H1 (cell line): ENCODE results near the gene PRR35. TPM values are rescaled to one million over a fixed set of nuclear protein-coding genes. Genes with fewer than 3 reads are reported as not detected.

ENCODE experiments used
- CTCF ChIA-PET: fragments of 300-600 bp; sonication (Branson Sonifier 250); formaldehyde crosslinking; loops from one replicate; lab custom pipeline; 2021; ENCODE audit not compliant: partially characterized antibody; lab: Charles Lee
- POLR2A ChIA-PET: fragments of 300-600 bp; sonication (Branson Sonifier 250); formaldehyde crosslinking; loops from one replicate; lab custom pipeline; 2021; ENCODE audit warnings: inconsistent platforms; ENCODE audit not compliant: partially characterized antibody; lab: Charles Lee
- DNase-seq, 2 experiments: peaks; one replicate each; pipeline versions ENCODE4 v3.0.0 to v3.0.0-alpha.2; 2010 to 2022; ENCODE audit warnings: low spot score in 2 of 2, low read depth in 1 of 2, mixed read lengths in 1 of 2
- FAIRE-seq: peaks from 2 replicates; lab custom pipeline; 2011; peaks lifted over from hg19 to GRCh38; lab: Jason Lieb, UNC
- H2AFZ ChIP-seq: 2 replicates; pipeline ENCODE4 v1.8.1; 2012; ENCODE audit warnings: low read length, inconsistent platforms
- H2AK5ac ChIP-seq: 2 replicates; pipeline ENCODE4 v1.6.1; 2013; ENCODE audit warnings: low read depth, low read length
- H2BK120ac ChIP-seq: replicated peaks from 2 replicates; pipeline ENCODE3; 2013; ENCODE audit warnings: low read depth, low read length, inconsistent platforms
- H2BK12ac ChIP-seq: 2 replicates; pipeline ENCODE4 v1.6.1; 2013; ENCODE audit warnings: low read depth, low read length
- H2BK15ac ChIP-seq: 2 replicates; pipeline ENCODE4 v1.6.1; 2013; ENCODE audit warnings: low read length
- H2BK20ac ChIP-seq: 2 replicates; pipeline ENCODE4 v1.6.1; 2013; ENCODE audit warnings: low read length
- H2BK5ac ChIP-seq: 2 replicates; pipeline ENCODE4 v1.6.1; 2013; ENCODE audit warnings: low read depth, low read length
- H3K14ac ChIP-seq: 2 replicates; pipeline ENCODE4 v1.6.1; 2013; ENCODE audit warnings: inconsistent platforms; ENCODE audit not compliant: insufficient read length
- H3K18ac ChIP-seq: 2 replicates; pipeline ENCODE4 v1.6.1; 2013; ENCODE audit warnings: low read length; ENCODE audit errors: extremely low read depth
- H3K23ac ChIP-seq: 2 replicates; pipeline ENCODE4 v1.6.1; 2013; ENCODE audit warnings: inconsistent platforms; ENCODE audit not compliant: insufficient read length
- H3K23me2 ChIP-seq: 2 replicates; pipeline ENCODE4 v1.6.1; 2013; ENCODE audit warnings: low read depth, low read length
- H3K27ac ChIP-seq: 2 replicates; pipeline ENCODE4 v1.6.1; 2011; ENCODE audit warnings: low read depth, low read length, inconsistent platforms
- H3K27me3 ChIP-seq, 4 experiments: replicated peaks in 1 of 4; 1 replicate in 1 of 4; 2 replicates in 3 of 4; pipeline versions ENCODE4 v1.6.1 to v1.8.1; 2011 to 2013; ENCODE audit warnings: low read length in 3 of 4, mild to moderate bottlenecking in 3 of 4, inconsistent platforms in 2 of 4, mixed read lengths in 2 of 4, moderate library complexity in 1 of 4; ENCODE audit not compliant: control insufficient read depth in 3 of 4, insufficient read depth in 3 of 4; ENCODE audit errors: extremely low read depth in 1 of 4
- H3K36me3 ChIP-seq, 4 experiments: 2 replicates each; pipeline versions ENCODE4 v1.6.1 to v1.8.1; 2011 to 2013; ENCODE audit warnings: mild to moderate bottlenecking in 4 of 4, low read length in 3 of 4, moderate library complexity in 2 of 4, control low read depth in 1 of 4, inconsistent platforms in 1 of 4; ENCODE audit not compliant: insufficient read depth in 4 of 4, control insufficient read depth in 2 of 4
- H3K4ac ChIP-seq: replicated peaks from 2 replicates; pipeline ENCODE3; 2013; ENCODE audit warnings: low read length, low read depth, mixed read lengths, inconsistent platforms; ENCODE audit not compliant: insufficient read length
- H3K4me1 ChIP-seq, 4 experiments: replicated peaks in 1 of 4; 1 replicate in 1 of 4; 2 replicates in 3 of 4; pipeline versions ENCODE4 v1.6.1 to v1.8.1; 2011 to 2013; ENCODE audit warnings: low read length in 3 of 4, inconsistent platforms in 2 of 4, mixed read lengths in 1 of 4; ENCODE audit not compliant: insufficient read depth in 4 of 4, control insufficient read depth in 3 of 4
- H3K4me2 ChIP-seq, 2 experiments: 2 replicates each; pipeline versions ENCODE4 v1.6.1 to v1.8.1; 2011 to 2013; ENCODE audit warnings: low read depth in 2 of 2, low read length in 2 of 2, control low read depth in 1 of 2, inconsistent platforms in 1 of 2, mild to moderate bottlenecking in 1 of 2; ENCODE audit not compliant: insufficient read depth in 1 of 2
- H3K4me3 ChIP-seq, 4 experiments: fragments of 200-600, 300-600 bp in 1 of 4; sonication (generic), shearing (Covaris generic), sonication (Bioruptor Twin) in 1 of 4; 2 replicates each; pipeline versions ENCODE4 v1.5.1 to v1.8.1; 2011 to 2016; ENCODE audit warnings: low read length in 4 of 4, low read depth in 3 of 4, control low read depth in 2 of 4, inconsistent platforms in 2 of 4, mild to moderate bottlenecking in 2 of 4, mixed read lengths in 1 of 4, moderate library complexity in 1 of 4; ENCODE audit not compliant: insufficient read depth in 2 of 4; ENCODE audit errors: extremely low read depth in 1 of 4
- H3K56ac ChIP-seq: replicated peaks from 2 replicates; pipeline ENCODE3; 2013; ENCODE audit warnings: low read depth, mild to moderate bottlenecking, mixed read lengths, low read length, inconsistent platforms; ENCODE audit not compliant: insufficient read length
- H3K79me1 ChIP-seq: 2 replicates; pipeline ENCODE4 v1.6.1; 2013; ENCODE audit warnings: low read depth, low read length, control low read depth
- H3K79me2 ChIP-seq, 2 experiments: 2 replicates each; pipeline versions ENCODE4 v1.6.1 to v1.8.1; 2012 to 2013; ENCODE audit warnings: low read length in 2 of 2, mild to moderate bottlenecking in 2 of 2, inconsistent platforms in 1 of 2; ENCODE audit not compliant: insufficient read depth in 2 of 2, control insufficient read depth in 1 of 2
- H3K9ac ChIP-seq, 4 experiments: replicated peaks in 1 of 4; 1 replicate in 1 of 4; 2 replicates in 3 of 4; pipeline versions ENCODE4 v1.6.1 to v1.8.1; 2011 to 2013; ENCODE audit warnings: low read depth in 3 of 4, low read length in 3 of 4, control low read depth in 2 of 4, mild to moderate bottlenecking in 2 of 4, moderate library complexity in 2 of 4, inconsistent platforms in 1 of 4; ENCODE audit errors: extremely low read depth in 1 of 4
- H3K9me3 ChIP-seq, 2 experiments: 2 replicates each; pipeline versions ENCODE4 v1.6.1 to v1.8.1; 2012 to 2013; ENCODE audit warnings: mild to moderate bottlenecking in 2 of 2, moderate library complexity in 2 of 2, control low read depth in 1 of 2, inconsistent platforms in 1 of 2, low read depth in 1 of 2, low read length in 1 of 2, mixed read lengths in 1 of 2; ENCODE audit not compliant: insufficient read depth in 2 of 2
- H4K20me1 ChIP-seq, 2 experiments: replicated peaks in 1 of 2; 2 replicates each; pipeline versions ENCODE3 to v1.8.1; 2011 to 2013; ENCODE audit warnings: inconsistent platforms in 2 of 2, low read length in 2 of 2, mild to moderate bottlenecking in 1 of 2; ENCODE audit not compliant: insufficient read depth in 2 of 2, control insufficient read depth in 1 of 2
- H4K5ac ChIP-seq: 2 replicates; pipeline ENCODE4 v1.6.1; 2013; ENCODE audit warnings: low read length, low read depth, mixed read lengths, inconsistent platforms; ENCODE audit not compliant: insufficient read length
- H4K8ac ChIP-seq: 2 replicates; pipeline ENCODE4 v1.8.0; 2013; ENCODE audit warnings: mild to moderate bottlenecking, moderate library complexity, low read length, inconsistent platforms; ENCODE audit not compliant: insufficient read depth; ENCODE audit errors: extremely low read depth
- H4K91ac ChIP-seq: replicated peaks from 2 replicates; pipeline ENCODE3; 2013; ENCODE audit warnings: low read length, mixed read lengths, inconsistent platforms; ENCODE audit not compliant: insufficient read length
- GABPA ChIP-seq: IDR thresholded peaks from 2 replicates; pipeline ENCODE4 v1.6.1; 2011; ENCODE audit warnings: mild to moderate bottlenecking, low read length, moderate library complexity, borderline replicate concordance; ENCODE audit not compliant: insufficient read depth
- GTF2F1 ChIP-seq: IDR thresholded peaks from 2 replicates; pipeline ENCODE4 v1.6.1; 2012; ENCODE audit warnings: low read depth, low read length, improper control_type of control experiment, borderline replicate concordance
- NRF1 ChIP-seq: IDR thresholded peaks from 2 replicates; pipeline ENCODE4 v1.6.1; 2011; ENCODE audit warnings: mild to moderate bottlenecking, low read depth, low read length, improper control_type of control experiment
- SIRT6 ChIP-seq: IDR thresholded peaks from one replicate; pipeline ENCODE4 v1.7.1; 2012; ENCODE audit warnings: low read length, inconsistent platforms
- TAF1 ChIP-seq: IDR thresholded peaks from 2 replicates; pipeline ENCODE4 v1.6.1; 2011; ENCODE audit warnings: mild to moderate bottlenecking, low read depth, low read length
- YY1 ChIP-seq: IDR thresholded peaks from 2 replicates; pipeline ENCODE4 v1.6.1; 2011; ENCODE audit warnings: low read depth, mild to moderate bottlenecking, low read length
- WGBS, 2 experiments: shearing (Covaris generic) in 1 of 2; methylation state at CpG; one replicate each; pipeline versions ENCODE4 v1.1.6 to v1.1.7; 2013 to 2015; ENCODE audit warnings: low lambda C conversion rate in 2 of 2, mixed read lengths in 2 of 2, inconsistent platforms in 1 of 2, low coverage in 1 of 2, missing lambda C conversion rate in 1 of 2; ENCODE audit not compliant: insufficient replicate concordance in 2 of 2, insufficient coverage in 1 of 2, insufficient read length in 1 of 2; ENCODE audit errors: extremely low coverage in 1 of 2, missing lambda C conversion rate in 1 of 2; 5-methylcytosine and 5-hydroxymethylcytosine counted together
- polyA plus RNA-seq, 7 experiments: library from polyadenylated mRNA; depleted of rRNA in 3 of 7; stranded (reverse) in 5 of 7; unstranded in 2 of 7; fragments of >200 nt in 5 of 7; fragments of 200-250 nt in 2 of 7; gene quantifications; 1 replicate in 5 of 7; 2 replicates in 1 of 7; 4 replicates in 1 of 7; pipeline versions ENCODE4 v1.2.1 to v1.2.3, GENCODE V29; 2011 to 2013; ENCODE audit warnings: missing spikeins in 2 of 7, mixed read lengths in 2 of 7
- total RNA-seq: library from RNA; stranded (reverse); fragmentation: NEBNext Ultra II Directional; extraction: Animal tissue kit (Norgen Biotek cat#: 25700); gene quantifications from 2 replicates; pipeline ENCODE4 v1.2.1, GENCODE V29; 2021

PRR35 gene
- total and polyA plus RNA-seq, 2 of the 8 experiments (the other 6 are each of a cell fraction or from before 2014, with no cell fraction given) = 0.38 to 0.50 TPM

DNA sequence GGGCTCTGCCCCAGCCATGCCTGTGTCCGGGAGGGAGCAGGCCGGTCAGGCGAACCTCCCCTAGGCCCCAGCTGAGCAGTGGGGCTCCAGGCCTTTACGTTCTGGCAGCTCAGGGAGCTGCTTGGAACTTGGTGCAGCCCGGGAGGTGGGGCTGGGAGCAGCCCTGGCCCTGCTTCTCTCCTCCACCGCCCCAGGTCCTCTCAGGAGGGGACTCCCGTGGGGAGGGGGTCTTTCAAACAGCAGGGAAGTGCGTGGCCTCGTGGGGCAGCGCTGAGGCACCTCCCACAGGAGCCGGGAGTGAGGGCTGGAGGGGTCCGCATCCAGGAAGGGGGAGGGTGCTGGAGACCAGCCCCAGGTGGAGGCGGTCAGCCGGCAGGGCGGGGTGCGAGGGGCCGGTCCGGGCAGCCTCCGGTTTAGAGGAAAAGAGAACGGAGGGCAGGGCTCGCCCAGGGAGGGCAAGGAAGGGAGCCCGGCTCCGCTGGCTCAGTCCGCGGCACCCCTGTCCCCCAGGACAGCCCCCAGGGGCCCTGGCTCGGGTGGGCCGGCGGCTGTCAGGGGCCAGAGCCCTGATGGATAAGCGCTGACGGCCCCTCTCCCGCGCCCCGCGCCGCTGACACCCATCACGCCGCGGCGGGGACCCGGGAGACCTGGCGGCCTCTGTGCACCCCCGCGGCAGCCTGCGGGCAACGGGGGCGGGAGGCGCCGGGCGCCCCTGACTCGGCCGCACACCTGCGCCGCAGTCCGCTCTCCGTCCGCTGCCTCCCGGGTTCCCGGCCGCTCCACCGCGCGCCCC is 587 bp upstream of the PRR35 start:
- H2BK15ac ChIP-seq = no peak overlapping the region
- no peaks in the 10 kb centered on the region for H3K9me3 ChIP-seq
- H2AK5ac ChIP-seq = no peak overlapping the region
- peaks cover 0 to 10% (median 2%) of the 10 kb centered on the region in 4 experiments; a peak in 4 of 7 replicates for H3K4me1 ChIP-seq
- no peak overlapping the region for H2BK12ac ChIP-seq
- no peak overlapping the region for H3K4ac ChIP-seq
- H3K27me3 ChIP-seq = peaks cover 22 to 40% (median 32%) of the 10 kb centered on the region in 4 experiments; a peak in 6 of 7 replicates
- DNase-seq (no peak), FAIRE-seq (no peak)
- H2BK5ac ChIP-seq = no peak overlapping the region
- CTCF ChIA-PET = interaction anchor here (0.6 to 2.3 kb wide), 5 partner anchors 10 to 43 kb away, joined by 3 to 9 read pairs (median 4); no protein-coding TSS in a partner anchor
- no peaks in the 10 kb centered on the region for H3K79me2 ChIP-seq
- no peak overlapping the region for H2BK120ac ChIP-seq
- no peak overlapping the region for H3K14ac ChIP-seq
- WGBS, 2 experiments = 22% methylated on average over 17 of the region's 62 CpGs; no CpG with 5 or more reads in 1 of the 2 experiments
- H3K36me3 ChIP-seq = no peaks in the 10 kb centered on the region; a peak in 1 of 8 replicates
- H3K9ac ChIP-seq = no peak overlapping the region
- H3K23me2 ChIP-seq = peaks cover 9% of the 10 kb centered on the region
- no peak overlapping the region for H2BK20ac ChIP-seq
- no peak overlapping the region for H2AFZ ChIP-seq
- peak overlapping the region; percentile 18 to 69; a peak in 3 of 4 replicates for H3K4me2 ChIP-seq
- no peak overlapping the region for H4K5ac ChIP-seq
- peaks cover 0 to 3% of the 10 kb centered on the region in 2 experiments for H4K20me1 ChIP-seq
- H4K8ac ChIP-seq = 0 out of 2 replicates have a peak overlapping the region, but pooled peaks have one; percentile 2
- no peak overlapping the region for H3K23ac ChIP-seq
- H3K56ac ChIP-seq = no peak overlapping the region
- H3K79me1 ChIP-seq = no peaks in the 10 kb centered on the region; the same call in 1 of the 2 replicates
- no peak overlapping the region for H3K18ac ChIP-seq
- no peak overlapping the region for H4K91ac ChIP-seq
- peak overlapping the region; percentile 8 to 55 (median 22); a peak in 7 of 8 replicates for H3K4me3 ChIP-seq
- POLR2A ChIA-PET = interaction anchor here (0.7 to 1.3 kb wide), 3 partner anchors 9 to 26 kb away, joined by 3 read pairs; no protein-coding TSS in a partner anchor
- H3K27ac ChIP-seq = no peak overlapping the region
- TF ChIP-seq YY1 (no peak), SIRT6 (no peak), TAF1 (no peak), NRF1 (no peak), GABPA (peak; percentile 12; the same call in 1 of the 2 replicates), GTF2F1 (no peak)
